Vagina (tissue), 2 donors: ENCODE data around the gene ZNF385B.

Experiments
- POLR2A ChIP-seq, 2 donors: fragments of 450-650 bp; IDR thresholded peaks; one replicate each; pipeline ENCODE4 v1.6.1; 2017; ENCODE audit warnings: antibody characterized with exemption in 2 of 2, mild to moderate bottlenecking in 2 of 2, moderate library complexity in 2 of 2
- POLR2AphosphoS5 ChIP-seq, 2 donors: sonication (generic); formaldehyde crosslinking; IDR thresholded peaks; one replicate each; pipeline ENCODE4 v1.9.0; 2017; ENCODE audit warnings: antibody characterized with exemption in 2 of 2, mild to moderate bottlenecking in 2 of 2, low read depth in 1 of 2; ENCODE audit not compliant: insufficient read depth in 1 of 2
- TF ChIP-seq, protein P1 (sequence below), 3 experiments: fragments of 450-650 bp in 2 of 3; fragments of 200-600 bp in 1 of 3; sonication (generic) in 1 of 3; IDR thresholded peaks; one replicate each; pipeline ENCODE4 v1.5.1; 2017 to 2019; ENCODE audit warnings: antibody characterized with exemption in 3 of 3, mild to moderate bottlenecking in 2 of 3, moderate library complexity in 2 of 3

DNA sequence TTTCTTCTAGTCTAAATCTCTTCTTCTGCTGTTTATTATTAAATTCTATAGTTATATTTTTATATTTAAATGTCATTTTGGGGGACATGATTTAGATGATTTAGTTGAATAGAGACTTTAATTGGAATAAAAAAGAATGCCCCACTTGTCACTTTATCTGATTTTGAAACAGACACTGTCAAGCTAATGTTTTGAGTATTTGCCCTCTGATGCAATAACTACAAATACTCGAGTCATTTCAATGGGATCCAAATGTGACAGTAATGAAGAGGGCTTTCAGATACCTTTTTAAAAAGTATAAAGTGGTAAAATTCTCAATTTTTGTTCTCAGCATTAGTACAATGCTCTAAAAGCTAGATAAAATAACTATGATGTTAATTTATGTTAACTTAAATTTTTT, 339.5 kb downstream of the ZNF385B start:
- TF ChIP-seq POLR2AphosphoS5 (IDR thresholded peaks at IDR 0.05; ENCODE audit: insufficient read depth in 1 of 2, low read depth in 1 of 2) (no peak), POLR2A (IDR thresholded peaks at IDR 0.05) (no peak)
- TF ChIP-seq, protein P1, sequence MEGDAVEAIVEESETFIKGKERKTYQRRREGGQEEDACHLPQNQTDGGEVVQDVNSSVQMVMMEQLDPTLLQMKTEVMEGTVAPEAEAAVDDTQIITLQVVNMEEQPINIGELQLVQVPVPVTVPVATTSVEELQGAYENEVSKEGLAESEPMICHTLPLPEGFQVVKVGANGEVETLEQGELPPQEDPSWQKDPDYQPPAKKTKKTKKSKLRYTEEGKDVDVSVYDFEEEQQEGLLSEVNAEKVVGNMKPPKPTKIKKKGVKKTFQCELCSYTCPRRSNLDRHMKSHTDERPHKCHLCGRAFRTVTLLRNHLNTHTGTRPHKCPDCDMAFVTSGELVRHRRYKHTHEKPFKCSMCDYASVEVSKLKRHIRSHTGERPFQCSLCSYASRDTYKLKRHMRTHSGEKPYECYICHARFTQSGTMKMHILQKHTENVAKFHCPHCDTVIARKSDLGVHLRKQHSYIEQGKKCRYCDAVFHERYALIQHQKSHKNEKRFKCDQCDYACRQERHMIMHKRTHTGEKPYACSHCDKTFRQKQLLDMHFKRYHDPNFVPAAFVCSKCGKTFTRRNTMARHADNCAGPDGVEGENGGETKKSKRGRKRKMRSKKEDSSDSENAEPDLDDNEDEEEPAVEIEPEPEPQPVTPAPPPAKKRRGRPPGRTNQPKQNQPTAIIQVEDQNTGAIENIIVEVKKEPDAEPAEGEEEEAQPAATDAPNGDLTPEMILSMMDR (IDR thresholded peaks at IDR 0.05), result no peak
